Dermis microvascular lymphatic vessel endothelial cell (primary cell): ENCODE measurements around the gene TTC28. TPM values are rescaled to one million over a fixed set of nuclear protein-coding genes. Genes with fewer than 3 reads are reported as not detected.

Experiments used
- DNase-seq, 2 donors: peaks; one replicate each; pipeline versions ENCODE4 v3.0.0 to v3.0.0-alpha.2; 2010; ENCODE audit warnings: low read depth in 2 of 2
- total RNA-seq: library from RNA; depleted of rRNA; stranded (reverse); fragments of >200 nt; gene quantifications from 2 replicates; pipeline ENCODE4 v1.2.1, GENCODE V29; 2014

TTC28 gene
- total RNA-seq, 1 donor from 2014 or later = 11.7 TPM

DNA sequence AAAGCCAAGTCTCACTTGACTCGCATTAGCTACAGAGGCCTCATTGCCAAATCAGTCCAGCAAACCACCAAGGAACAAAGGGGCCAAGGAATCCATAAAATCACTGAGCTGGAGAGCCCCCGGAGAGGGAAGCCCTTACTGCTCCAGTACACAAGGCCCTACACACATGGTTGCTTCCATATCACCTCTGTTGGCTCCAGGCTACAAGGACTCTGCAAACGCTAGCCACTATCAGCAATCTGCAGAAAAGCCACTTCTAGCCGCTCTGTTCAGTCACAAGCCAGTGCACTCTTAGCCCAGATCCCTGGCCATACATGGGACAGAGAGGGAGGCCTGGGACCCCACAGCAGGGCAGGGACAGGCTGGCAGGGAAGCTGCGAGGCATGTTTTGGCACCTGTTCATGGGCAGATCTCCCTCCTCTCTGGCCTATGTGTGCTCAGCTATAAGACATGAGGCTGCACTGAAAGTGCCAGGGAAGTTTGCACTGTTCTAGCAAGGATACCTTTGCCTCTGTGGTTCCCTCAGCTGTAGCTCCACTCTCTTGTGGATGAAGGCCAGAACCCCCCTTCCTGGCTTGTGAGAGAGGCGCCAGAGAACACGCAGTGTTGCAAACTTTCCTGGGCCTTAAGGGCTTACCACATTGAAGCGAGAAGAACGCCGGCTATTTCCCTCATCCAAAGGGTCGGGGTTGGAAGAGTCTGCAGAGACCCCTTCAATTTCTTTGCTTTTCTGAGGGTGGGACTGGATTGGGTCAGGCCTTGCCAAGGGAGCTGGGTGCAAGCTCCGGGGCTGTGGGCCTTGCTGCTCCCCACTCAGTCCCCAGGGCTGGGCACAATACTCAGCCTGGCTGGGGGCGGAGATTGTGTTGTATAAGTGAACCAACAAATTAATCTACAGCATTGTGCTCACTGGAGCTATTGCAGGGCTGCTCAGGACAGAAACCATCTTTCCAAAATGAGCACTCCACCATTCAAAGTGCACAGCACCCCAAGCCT is 651.9 kb downstream of the TTC28 start:
- no peak for DNase-seq

DNA sequence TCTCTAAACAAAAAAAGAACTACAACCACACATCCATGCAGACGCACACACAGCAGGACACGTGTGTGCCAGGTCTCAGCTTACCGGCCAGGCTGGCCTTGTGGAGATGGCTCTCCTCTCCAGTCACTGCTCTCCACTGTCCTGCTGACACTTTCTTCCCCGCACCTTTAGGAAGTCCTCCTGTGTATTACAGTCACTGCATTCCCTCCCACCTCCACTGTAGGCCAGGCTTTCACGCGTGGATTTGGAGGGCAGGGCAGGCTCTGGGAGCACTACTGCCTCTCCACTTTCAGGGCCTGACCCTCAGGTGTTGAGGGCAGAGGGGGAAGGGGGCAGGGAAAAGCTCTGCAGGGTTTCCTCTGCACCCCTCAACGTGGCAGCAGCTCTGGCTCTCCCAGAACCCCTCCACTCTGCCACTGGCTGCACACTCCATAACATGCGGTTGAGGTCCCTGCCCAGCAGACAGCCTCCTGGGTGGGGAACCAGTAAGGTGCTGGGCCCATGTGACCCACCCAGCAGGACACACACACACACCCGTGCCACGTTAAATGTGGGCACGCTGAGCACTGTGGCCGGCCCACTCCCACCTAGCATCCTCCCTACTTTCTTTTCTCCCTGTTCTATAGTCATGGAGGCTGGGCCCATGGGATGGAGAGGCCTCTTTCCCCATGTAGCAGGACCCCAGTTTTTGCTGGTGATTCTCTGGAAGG is 653.6 kb downstream of the TTC28 start:
- DNase-seq = no peak

DNA sequence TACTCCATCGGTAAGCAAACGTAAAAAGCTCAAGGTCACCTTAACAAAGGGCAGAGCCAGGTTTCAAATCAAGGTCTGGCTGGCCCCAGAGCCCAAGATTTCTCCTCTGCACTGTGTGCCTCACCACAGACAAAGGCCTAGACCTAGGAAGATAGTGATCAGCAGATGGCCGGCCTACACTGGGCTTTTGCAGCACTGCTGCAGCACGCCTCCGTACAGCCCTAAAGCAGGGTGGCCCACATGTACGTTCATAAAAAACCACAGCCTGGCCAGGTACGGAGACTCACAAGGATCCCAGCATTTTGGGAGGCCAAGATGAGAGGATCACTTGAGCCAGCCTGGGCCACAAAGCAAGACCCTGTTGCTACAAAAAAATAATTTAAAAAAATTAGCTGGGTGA is 654.3 kb downstream of the TTC28 start:
- no peak for DNase-seq

DNA sequence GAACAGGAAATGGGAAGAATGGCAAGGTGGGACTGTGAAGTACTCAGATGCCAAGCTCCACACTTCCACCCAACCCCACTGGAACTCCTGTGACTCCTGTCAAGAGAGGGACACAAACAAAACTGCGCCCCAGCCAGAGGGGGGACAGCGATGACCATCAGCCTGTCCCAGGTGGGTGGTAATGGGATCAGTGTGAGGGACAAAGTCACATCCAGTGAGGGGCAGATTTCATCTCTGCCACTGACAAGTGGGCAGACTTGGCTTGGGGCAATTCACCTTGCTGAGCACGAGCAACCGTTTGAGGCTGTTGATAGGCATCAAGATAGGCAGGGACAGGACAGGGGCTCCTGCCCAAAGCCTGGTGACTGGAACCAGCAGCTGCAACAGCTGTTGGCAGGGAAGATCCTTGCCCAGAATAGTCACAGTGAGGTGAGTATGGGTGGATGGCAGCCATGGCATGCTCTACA is 655.2 kb downstream of the TTC28 start:
- DNase-seq = no peak

DNA sequence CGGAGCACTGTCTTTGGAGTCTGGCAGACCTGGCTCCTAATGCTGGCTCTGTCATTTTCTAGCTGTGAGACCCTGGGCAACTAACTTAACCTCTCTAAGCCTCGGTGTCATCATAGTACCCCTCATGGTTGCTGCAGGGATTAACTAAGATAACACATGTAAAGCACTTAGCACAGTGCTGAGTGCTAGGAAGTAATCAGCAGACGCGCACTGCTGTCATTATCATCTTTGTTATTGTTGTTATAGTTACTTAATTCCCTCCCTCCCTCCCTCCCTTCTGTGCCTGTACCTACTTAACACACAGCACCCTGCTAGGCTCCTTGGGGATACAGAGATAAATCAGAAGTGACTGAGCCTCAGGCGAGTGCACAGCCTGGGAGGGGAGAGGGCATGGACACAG is 655.9 kb downstream of the TTC28 start:
- DNase-seq = no peak

DNA sequence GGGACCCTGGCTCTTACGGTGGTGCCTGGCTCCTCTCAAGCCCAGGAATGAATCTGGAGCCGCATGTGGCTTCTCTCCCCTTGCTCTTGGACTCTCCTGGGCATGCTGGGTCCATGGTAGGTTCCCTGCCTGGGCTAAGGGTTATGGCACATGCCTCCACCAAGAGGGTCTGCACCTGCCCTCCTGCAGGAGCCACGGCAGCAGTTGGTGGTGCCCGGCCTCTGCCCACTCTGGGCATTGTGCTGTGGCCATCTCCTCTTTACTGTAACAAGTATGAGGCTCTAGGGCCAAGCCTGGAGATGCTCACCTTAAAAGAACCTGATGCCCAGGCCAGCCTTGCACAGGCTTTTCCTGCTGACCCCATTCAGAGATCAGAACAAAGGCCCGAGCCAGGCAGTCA is 656.6 kb downstream of the TTC28 start:
- no peak for DNase-seq

DNA sequence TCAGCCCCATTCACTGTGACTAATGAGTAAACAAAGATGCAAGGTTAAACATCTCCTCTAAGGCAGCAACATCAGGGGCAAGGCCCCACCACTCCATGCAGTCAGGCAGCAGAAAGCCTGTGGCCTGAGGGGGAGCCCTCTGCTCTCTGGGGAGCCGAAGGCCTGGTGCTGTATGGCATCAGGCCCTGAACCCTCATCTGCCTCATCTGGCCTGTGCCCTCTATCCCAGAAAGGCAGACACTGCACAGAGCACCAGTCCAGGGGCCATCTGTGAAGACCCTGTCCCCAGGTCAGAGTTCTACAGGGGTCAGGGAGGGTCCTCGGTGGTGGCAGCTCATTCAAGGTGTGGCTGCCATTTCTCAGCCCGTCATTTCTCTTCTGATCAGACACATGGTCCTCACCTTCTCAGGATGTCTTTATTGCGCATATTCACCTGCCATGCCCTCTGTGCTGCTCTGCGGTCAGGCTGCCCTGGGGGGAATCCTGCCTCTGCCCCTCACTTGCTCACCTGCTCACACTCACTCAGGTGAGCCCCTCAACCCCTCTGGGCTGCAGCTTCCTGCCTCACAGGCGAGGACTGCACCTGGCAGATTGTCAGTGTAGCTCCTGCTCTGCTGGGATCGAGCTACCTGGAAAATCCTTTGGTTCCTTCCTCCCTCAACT is 657.5 kb downstream of the TTC28 start:
- DNase-seq = no peak

DNA sequence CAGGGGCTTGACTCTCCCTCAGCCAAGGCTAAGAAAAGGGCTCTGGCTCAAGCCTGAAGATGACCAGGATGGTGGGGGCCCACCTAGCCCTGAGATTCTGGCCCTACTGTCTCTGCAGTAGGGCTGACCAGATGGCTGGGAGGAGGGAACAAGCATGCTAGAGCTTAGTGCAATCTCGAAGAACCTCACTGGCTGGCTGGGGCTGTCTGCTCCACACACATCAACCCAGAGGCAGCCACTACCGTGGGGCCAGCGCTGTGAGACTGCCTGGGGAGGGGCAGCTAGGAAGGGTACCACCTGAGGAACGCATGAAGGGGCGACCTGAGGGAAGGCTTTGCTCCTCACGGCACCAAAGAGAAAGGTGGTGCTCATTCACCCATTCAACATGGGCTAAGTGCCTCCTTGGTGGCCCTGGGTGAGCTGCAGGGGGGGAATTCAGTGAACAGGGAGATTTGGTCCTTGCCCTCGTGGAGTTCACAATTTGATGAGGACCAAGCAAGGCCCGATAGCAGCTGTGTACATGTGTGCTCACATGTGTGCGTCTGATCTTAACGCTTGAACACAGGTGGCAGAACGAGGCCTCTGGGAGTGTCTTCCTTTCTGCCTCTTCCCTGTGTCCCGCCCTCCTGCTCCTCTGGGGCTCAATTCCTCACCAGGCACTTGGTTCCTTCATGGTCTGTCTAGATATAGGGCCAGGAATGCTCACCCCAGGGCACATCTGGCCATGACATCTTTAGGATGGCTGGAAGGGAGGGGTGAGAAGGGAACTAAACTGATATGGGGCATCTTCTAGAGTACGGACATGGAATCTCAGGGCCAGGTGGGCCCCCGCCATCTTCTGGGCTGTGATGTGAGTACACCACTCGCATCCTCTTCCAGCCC is 658.3 kb downstream of the TTC28 start:
- DNase-seq = no peak

DNA sequence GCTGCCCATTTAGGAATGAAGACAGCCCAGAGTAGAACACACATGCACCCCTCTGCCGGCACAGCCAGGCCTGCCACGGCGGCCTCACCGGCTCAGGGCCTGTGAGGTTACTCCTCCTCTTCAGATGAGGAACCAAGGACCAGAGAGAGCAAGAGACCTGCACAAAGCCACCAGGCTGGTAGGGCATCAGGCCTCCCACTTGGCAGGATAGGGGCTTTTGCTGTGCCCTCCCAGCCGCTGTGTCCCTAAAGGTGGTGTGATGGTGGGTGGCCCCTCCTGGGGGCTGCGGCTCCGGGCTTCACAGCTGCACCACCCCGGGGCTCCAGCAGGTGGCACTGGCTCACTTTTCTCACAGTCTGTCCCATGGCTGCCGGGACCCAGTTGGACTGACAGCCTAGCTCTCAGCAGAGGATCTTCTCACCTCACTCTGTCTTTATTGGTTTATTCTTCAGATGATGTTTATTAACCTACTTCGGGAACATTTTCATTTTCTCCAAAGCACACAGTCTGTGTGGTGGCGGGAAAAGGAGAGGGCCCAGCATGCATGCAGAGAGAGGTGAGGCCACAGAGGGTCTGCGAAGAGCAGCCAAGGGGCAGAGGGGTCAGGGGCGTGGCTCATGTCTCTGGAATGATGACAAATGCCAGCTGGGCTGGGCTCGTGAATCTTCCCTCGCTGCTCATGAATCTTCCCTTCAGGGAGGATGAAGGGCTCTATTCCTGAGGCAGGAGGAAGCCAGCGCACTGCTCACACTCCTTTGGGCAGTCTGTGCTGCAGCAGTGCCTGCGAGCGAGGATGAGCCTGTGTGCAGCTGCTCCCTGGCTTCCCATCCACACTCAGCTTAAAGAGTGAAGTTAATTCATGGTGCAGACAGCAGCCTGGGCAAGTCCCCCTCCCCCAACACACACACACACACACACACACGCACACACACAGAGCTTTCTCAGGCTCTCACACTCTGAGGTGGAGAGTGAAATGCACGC is 659.5 kb downstream of the TTC28 start:
- DNase-seq = peak in 1 of 2 donors; percentile 76

DNA sequence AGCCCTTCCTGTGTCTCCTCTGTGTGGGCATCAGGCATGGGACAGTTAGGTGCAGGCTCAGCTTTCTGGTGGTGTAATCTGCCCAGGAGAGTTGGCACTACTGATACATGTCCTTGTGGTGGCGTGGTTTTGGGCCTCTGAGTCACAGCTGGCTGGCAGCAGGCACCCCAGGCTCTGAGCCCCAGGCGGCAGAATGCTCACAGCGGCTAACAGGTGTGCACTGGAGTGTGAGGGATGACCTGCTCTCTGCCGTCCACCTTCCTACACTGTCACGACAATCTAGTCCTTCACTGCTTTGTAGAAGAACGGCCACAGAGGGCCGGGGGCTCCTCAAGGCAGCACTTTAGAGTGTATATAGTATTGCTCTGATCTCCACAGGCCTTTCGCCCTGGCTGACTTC is 660.3 kb downstream of the TTC28 start:
- no peak for DNase-seq

DNA sequence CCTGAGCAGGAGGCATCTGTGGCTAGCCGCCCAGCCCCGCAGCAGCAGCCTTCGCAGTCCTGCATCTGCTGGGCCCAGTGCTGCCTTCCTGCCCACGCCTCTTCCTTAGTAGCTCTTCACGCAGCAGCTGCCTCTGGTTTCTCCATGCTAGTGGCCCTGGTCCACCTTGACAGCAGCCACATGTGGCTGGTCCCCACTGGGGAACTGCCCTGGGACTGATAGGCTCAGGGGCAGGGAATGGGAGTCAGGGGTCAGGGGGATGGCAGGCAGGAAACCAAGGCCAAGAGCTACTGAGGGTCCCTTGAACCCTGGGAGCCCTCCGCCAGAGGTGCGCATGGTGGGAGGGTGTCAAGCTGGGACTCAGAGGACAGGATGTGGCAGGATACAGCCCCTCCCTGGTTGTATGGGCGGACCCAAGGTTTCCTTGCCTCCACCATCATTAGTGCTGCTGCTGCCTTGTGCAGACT is 661.1 kb downstream of the TTC28 start:
- DNase-seq = no peak

DNA sequence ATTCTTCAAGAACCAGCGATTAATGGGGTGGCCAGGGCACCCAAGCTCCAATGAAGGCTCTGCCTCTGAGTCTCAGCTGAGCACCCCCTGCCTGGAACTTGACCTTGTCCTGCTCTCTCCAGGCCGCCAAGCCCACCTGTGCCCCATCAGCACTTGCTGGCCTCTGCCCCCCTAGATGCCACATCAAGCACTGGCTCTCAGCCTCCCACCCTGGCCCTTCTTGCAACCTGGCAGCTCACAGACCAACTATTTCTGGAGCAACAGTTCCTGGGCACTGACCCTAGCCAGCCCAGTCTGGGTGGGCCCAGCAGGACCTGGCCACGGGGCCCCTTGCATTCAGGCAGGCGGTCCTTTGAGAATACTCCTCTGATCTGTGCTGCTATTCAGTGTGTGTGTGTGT is 661.8 kb downstream of the TTC28 start:
- DNase-seq = no peak

DNA sequence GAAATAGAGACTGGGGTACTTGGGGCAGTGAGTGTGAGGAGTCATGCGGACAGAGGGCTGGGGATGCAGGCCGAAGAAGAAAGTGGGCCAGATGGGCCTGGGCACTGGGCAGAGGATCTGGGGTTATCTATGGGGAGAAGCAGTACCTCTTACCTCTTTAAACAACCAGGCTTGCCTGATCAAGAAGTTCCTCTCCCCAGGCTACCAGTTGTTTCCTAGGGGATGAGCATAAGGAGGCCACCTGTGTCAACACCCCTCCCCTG is 662.2 kb downstream of the TTC28 start:
- DNase-seq = no peak

DNA sequence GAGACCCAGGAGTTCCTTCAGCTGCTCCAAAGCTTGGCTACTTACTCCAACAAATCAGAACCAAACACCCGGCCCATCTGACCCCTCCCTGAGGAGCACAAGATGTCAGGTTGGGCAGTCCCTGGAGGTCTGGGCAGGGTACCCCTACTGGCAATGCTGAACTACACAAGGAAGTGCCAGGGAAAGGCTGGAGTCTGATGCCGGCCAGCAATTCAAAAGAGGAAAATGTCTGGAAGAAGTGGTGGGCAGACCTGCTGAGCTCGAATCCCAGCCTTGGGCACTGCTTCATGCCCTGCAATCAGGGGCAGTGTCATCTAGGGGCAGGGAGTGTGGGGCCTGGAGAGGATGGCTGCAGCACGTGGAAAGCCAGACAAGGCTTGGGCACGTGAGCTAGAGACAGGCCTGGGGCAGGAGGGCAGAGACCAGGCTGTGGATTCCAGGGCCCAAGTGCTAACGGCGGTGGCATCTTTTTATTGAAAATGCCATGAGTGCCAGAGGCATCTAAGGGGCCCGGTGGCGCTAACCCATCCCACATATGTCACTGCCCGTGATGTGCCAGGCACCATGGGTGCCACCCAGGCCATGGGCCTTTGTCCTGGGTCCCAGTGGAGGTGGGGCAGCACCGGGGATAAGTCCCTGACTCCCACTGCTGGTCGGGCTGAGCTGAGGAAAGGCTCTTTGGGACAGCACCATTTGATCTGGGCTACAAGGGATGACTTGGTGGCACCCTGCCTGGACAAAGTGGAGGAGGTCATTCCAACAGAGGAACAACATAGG is 662.7 kb downstream of the TTC28 start:
- no peak for DNase-seq

DNA sequence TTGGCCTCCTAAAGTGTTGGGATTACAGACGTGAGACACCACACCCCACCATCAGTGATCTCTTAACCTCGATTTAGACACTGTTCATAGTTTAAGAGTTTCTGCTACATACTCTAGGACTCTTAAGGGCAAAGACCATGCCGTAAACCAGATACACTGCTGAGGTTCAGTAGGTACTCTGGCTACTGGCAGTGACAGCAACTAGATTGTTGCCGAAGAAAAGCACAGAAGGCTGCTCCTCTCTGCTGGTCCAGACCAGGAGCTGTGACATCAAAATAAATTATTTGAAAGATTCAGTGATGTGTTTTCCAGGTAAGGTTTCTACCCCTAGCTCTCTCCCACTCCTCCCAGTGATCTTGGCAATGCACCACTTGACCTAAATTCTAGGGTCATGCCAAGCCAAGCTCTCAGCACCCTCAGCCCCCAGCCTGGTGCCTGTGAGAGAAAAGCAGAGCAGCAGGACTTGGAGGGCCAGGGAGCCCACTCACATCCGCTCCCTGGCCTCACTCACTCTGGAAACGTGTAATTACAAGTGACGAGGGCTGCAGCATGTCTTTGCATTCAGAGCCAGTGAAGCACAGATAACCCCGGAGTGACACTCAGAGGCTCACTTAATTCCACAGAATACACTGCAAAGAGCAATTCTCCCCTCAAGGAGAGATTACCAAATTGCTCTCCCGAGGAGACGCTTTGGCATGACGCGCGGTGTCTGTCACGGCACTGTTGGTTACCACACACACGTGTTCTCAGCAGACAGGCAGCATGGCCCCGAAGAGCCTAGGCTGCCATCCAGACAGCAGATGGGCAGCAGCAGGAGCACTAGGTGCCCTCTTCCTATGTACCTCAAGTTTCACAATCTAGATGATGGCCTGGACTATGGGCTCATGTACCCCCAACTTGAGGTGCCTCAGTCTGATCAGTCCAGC is 663.7 kb downstream of the TTC28 start:
- no peak for DNase-seq

DNA sequence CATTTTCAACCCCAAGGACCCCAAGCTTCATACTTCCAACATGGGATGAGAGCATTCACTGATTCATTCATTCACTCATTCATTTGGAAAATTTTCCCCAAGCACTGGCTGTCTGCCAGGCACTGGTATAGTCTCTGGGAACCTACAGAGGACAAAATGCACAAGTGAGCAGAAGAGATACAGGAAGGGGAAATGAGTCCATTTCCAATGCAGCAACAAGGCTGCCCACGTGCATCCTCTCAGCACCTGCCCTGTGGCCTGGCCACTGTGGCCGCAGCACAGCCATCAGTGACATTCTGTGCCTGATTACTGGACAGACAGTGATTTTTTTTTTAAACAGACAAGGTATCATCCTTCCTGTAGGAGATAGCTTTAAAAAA is 664.6 kb downstream of the TTC28 start:
- DNase-seq = peak; percentile 95 to 99

DNA sequence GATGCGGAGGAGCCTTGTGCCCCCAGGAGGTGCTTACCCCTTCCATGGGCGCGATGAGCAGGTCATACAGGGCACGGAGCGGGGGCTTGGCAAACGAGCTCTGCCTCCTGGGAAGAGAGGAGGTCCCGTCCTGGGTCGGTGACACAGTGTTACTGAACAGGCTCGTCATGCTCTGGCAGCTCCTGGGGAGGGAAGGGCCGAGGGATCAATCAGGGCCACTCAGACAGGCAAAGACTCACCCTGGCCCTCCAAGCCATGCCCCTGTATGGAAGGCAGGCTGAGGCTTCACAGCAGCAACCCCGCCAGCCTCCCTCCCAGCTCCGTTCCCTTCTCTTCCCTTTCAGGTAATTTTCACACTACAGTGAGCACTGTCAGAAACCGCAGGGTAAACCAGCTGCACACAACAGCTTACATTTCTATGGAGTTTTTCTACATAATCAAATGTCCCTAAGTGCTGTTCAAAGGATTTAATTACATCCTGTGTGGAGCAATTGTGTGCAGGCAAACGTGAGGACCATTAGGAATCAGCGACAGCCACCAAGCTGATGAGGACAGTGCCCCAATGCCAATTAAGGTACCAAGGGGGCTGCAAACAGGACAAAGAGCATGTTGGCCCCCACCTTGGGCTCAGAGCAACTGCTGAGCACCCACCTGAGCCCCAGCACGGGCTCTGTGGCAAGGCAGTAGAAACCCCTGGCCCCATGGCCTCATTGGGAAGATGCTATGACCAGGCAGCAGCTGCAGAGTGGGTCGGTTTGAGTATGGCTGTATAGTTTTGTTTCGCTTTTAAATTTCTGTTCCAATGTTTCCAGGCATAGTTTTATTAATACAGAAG is 665.2 kb downstream of the TTC28 start:
- DNase-seq = no peak
